SU-DHL-6 (cell line): ENCODE results near the gene BEGAIN.

ENCODE experiments used
- CTCF ChIP-seq: fragments of 200-600 bp; sonication (generic); IDR thresholded peaks from one replicate; pipeline ENCODE4 v1.5.1; 2017; ENCODE audit warnings: antibody characterized with exemption, mild to moderate bottlenecking, low read length, moderate library complexity; ENCODE audit not compliant: insufficient read depth, poor library complexity, severe bottlenecking
- EZH2phosphoT487 ChIP-seq: fragments of 200-600 bp; sonication (generic), shearing (Covaris generic); conservative IDR thresholded peaks from 2 replicates; pipeline ENCODE4 v1.6.1; 2018; ENCODE audit warnings: mild to moderate bottlenecking, antibody characterized with exemption, low read length, moderate library complexity, mixed read lengths

GRCh38 chr14:100609941-100610391 is 22.7 kb upstream of the BEGAIN start:
- TF ChIP-seq CTCF (no peak), EZH2phosphoT487 (no peak)
